ENCODE results near the gene KRTAP4-3.

KRTAP4-3 gene

GRCh38 chr17:41186872-41187271, 18.9 kb upstream of the KRTAP4-3 start:
- Histone ChIP-seq H3K9ac (ENCODE audit: low read depth, low read length, poor library complexity) (no peak overlapping the region), H3K4me1 (ENCODE audit: control insufficient read depth in 2 of 2, insufficient read depth in 1 of 2, low read depth in 1 of 2, low read length in 2 of 2) (peaks cover 0 to 2% of the 10 kb centered on the region in 2 donors), H2BK15ac (ENCODE audit: low read length) (no peak overlapping the region), H3K79me1 (ENCODE audit: low read depth, low read length) (no peaks in the 10 kb centered on the region), H3K4me3 (ENCODE audit: low read length in 2 of 2) (no peak overlapping the region), H3K4me2 (ENCODE audit: insufficient read depth, low read length, poor library complexity, severe bottlenecking) (no peak overlapping the region), H3K14ac (ENCODE audit: low read length) (no peak overlapping the region), H2AFZ (ENCODE audit: low read length) (no peak overlapping the region), H2BK12ac (ENCODE audit: low read length) (no peak overlapping the region), H3K27ac (replicated peaks; ENCODE audit: low read length) (no peak overlapping the region), H3K36me3 (replicated peaks in 1 of 2; ENCODE audit: control insufficient read depth in 2 of 2, insufficient read depth in 2 of 2, low read length in 2 of 2) (no peaks in the 10 kb centered on the region), H2AK5ac (ENCODE audit: low read depth, low read length) (no peak overlapping the region), H4K8ac (ENCODE audit: low read depth, low read length) (no peak overlapping the region), H3K18ac (ENCODE audit: low read length) (peak overlapping the region; percentile 52), H3K9me3 (replicated peaks in 1 of 2; ENCODE audit: control insufficient read depth in 2 of 2, insufficient read depth in 1 of 2, low read depth in 1 of 2, low read length in 2 of 2) (no peaks in the 10 kb centered on the region), H2BK120ac (ENCODE audit: low read depth, low read length) (no peak overlapping the region), H3K23ac (ENCODE audit: low read depth, low read length, poor library complexity) (no peak overlapping the region), H4K91ac (ENCODE audit: low read depth, low read length, poor library complexity) (no peak overlapping the region), H2BK5ac (ENCODE audit: low read length) (no peak overlapping the region), H3K4ac (ENCODE audit: low read length) (no peak overlapping the region), H3K27me3 (ENCODE audit: control insufficient read depth in 3 of 3, insufficient read depth in 3 of 3, low read depth in 1 of 3, low read length in 3 of 3) (no peaks in the 10 kb centered on the region)
- WGBS, 2 donors (ENCODE audit: extremely low coverage in 2 of 2, insufficient read length in 2 of 2, insufficient replicate concordance in 1 of 2) = no CpG with 5 or more reads among the region's 2 CpGs
- no peak for DNase-seq (ENCODE audit: low spot score)

GRCh38 chr17:41185001-41185400, 17.0 kb upstream of the KRTAP4-3 start:
- Histone ChIP-seq H3K14ac (ENCODE audit: low read length) (no peak overlapping the region), H3K27me3 (ENCODE audit: control insufficient read depth in 3 of 3, insufficient read depth in 3 of 3, low read depth in 1 of 3, low read length in 3 of 3) (no peaks in the 10 kb centered on the region), H3K4me2 (ENCODE audit: insufficient read depth, low read length, poor library complexity, severe bottlenecking) (no peak overlapping the region), H4K91ac (ENCODE audit: low read depth, low read length, poor library complexity) (no peak overlapping the region), H2BK15ac (ENCODE audit: low read length) (no peak overlapping the region), H2BK12ac (ENCODE audit: low read length) (no peak overlapping the region), H2BK5ac (ENCODE audit: low read length) (no peak overlapping the region), H2AFZ (ENCODE audit: low read length) (no peak overlapping the region), H3K79me1 (ENCODE audit: low read depth, low read length) (no peaks in the 10 kb centered on the region), H3K36me3 (replicated peaks in 1 of 2; ENCODE audit: control insufficient read depth in 2 of 2, insufficient read depth in 2 of 2, low read length in 2 of 2) (no peaks in the 10 kb centered on the region), H3K27ac (replicated peaks; ENCODE audit: low read length) (no peak overlapping the region), H3K23ac (ENCODE audit: low read depth, low read length, poor library complexity) (no peak overlapping the region), H3K9me3 (replicated peaks in 1 of 2; ENCODE audit: control insufficient read depth in 2 of 2, insufficient read depth in 1 of 2, low read depth in 1 of 2, low read length in 2 of 2) (no peaks in the 10 kb centered on the region), H2AK5ac (ENCODE audit: low read depth, low read length) (no peak overlapping the region), H3K9ac (ENCODE audit: low read depth, low read length, poor library complexity) (no peak overlapping the region), H3K18ac (ENCODE audit: low read length) (no peak overlapping the region), H3K4me3 (ENCODE audit: low read length in 2 of 2) (no peak overlapping the region), H4K8ac (ENCODE audit: low read depth, low read length) (no peak overlapping the region), H3K4me1 (ENCODE audit: control insufficient read depth in 2 of 2, insufficient read depth in 1 of 2, low read depth in 1 of 2, low read length in 2 of 2) (peaks cover 0 to 2% of the 10 kb centered on the region in 2 donors), H3K4ac (ENCODE audit: low read length) (no peak overlapping the region), H2BK120ac (ENCODE audit: low read depth, low read length) (no peak overlapping the region)
- no peak for DNase-seq (ENCODE audit: low spot score)
- no CpG with 5 or more reads among the region's 1 CpG for WGBS, 2 donors (ENCODE audit: extremely low coverage in 2 of 2, insufficient read length in 2 of 2, insufficient replicate concordance in 1 of 2)

DNA sequence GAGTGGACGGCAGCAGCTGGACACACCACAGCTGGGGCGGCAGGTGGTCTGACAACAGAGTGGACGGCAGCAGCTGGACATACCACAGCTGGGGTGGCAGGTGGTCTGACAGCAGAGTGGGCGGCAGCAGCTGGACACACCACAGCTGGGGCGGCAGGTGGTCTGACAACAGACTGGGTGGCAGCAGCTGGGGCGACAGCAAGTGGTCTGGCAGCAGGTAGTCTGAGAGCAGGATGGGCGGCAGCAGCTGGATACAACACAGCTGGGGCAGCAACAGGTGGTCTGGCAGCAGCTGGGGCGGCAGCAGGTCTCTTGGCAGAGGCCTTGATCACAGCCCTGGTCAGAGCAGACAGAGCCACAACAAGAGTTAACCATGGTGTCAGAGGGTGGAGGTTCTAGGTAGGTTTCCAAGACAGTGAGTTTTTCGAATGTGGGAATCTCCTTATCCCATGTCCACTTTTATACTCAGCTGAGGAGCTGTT, 16.5 kb upstream of the KRTAP4-3 start, which contains the start of gene KRTAP4-1:
TSS of gene KRTAP4-1 (minus strand) at position 432 of the 482 bp plus-strand sequence. CDS start at position 375, 57 bp downstream.
- DNase-seq (ENCODE audit: low spot score) = no peak
- H4K8ac ChIP-seq (ENCODE audit: low read depth, low read length) = no peak within 1 kb of the TSS
- H3K23ac ChIP-seq (ENCODE audit: low read depth, low read length, poor library complexity) = no peak within 1 kb of the TSS
- no peaks in the 10 kb centered on the region for H3K9me3 ChIP-seq (replicated peaks in 1 of 2; ENCODE audit: control insufficient read depth in 2 of 2, insufficient read depth in 1 of 2, low read depth in 1 of 2, low read length in 2 of 2)
- H2BK15ac ChIP-seq (ENCODE audit: low read length) = no peak within 1 kb of the TSS
- H2BK5ac ChIP-seq (ENCODE audit: low read length) = no peak within 1 kb of the TSS
- no peak within 1 kb of the TSS for H3K4me3 ChIP-seq (ENCODE audit: low read length in 2 of 2)
- H3K9ac ChIP-seq (ENCODE audit: low read depth, low read length, poor library complexity) = peak within 1 kb of the TSS; percentile 30
- no peak within 1 kb of the TSS for H3K4ac ChIP-seq (ENCODE audit: low read length)
- no peak within 1 kb of the TSS for H2AFZ ChIP-seq (ENCODE audit: low read length)
- no peak within 1 kb of the TSS for H3K27ac ChIP-seq (replicated peaks; ENCODE audit: low read length)
- H3K14ac ChIP-seq (ENCODE audit: low read length) = no peak within 1 kb of the TSS
- no CpG with 5 or more reads among the region's 9 CpGs for WGBS, 2 donors (ENCODE audit: extremely low coverage in 2 of 2, insufficient read length in 2 of 2, insufficient replicate concordance in 1 of 2)
- no peak within 1 kb of the TSS for H2AK5ac ChIP-seq (ENCODE audit: low read depth, low read length)
- H3K36me3 ChIP-seq (replicated peaks in 1 of 2; ENCODE audit: control insufficient read depth in 2 of 2, insufficient read depth in 2 of 2, low read length in 2 of 2) = no peaks in the 10 kb centered on the region
- no peak within 1 kb of the TSS for H2BK12ac ChIP-seq (ENCODE audit: low read length)
- no peak within 1 kb of the TSS for H2BK120ac ChIP-seq (ENCODE audit: low read depth, low read length)
- H4K91ac ChIP-seq (ENCODE audit: low read depth, low read length, poor library complexity) = no peak within 1 kb of the TSS
- no peak within 1 kb of the TSS for H3K4me2 ChIP-seq (ENCODE audit: insufficient read depth, low read length, poor library complexity, severe bottlenecking)
- H3K4me1 ChIP-seq (ENCODE audit: control insufficient read depth in 2 of 2, insufficient read depth in 1 of 2, low read depth in 1 of 2, low read length in 2 of 2) = peaks cover 0 to 2% of the 10 kb centered on the region in 2 donors
- H3K27me3 ChIP-seq (ENCODE audit: control insufficient read depth in 3 of 3, insufficient read depth in 3 of 3, low read depth in 1 of 3, low read length in 3 of 3) = no peaks in the 10 kb centered on the region
- H3K18ac ChIP-seq (ENCODE audit: low read length) = peak within 1 kb of the TSS; percentile 21
- no peaks in the 10 kb centered on the region for H3K79me1 ChIP-seq (ENCODE audit: low read depth, low read length)

GRCh38 chr17:41178843-41179616, 11.0 kb upstream of the KRTAP4-3 start:
- Histone ChIP-seq H3K23ac (ENCODE audit: low read depth, low read length, poor library complexity) (no peak overlapping the region), H3K18ac (ENCODE audit: low read length) (no peak overlapping the region), H2AK5ac (ENCODE audit: low read depth, low read length) (no peak overlapping the region), H3K14ac (ENCODE audit: low read length) (no peak overlapping the region), H3K9me3 (replicated peaks in 1 of 2; ENCODE audit: control insufficient read depth in 2 of 2, insufficient read depth in 1 of 2, low read depth in 1 of 2, low read length in 2 of 2) (no peaks in the 10 kb centered on the region), H3K36me3 (replicated peaks in 1 of 2; ENCODE audit: control insufficient read depth in 2 of 2, insufficient read depth in 2 of 2, low read length in 2 of 2) (no peaks in the 10 kb centered on the region), H3K4me3 (ENCODE audit: low read length in 2 of 2) (no peak overlapping the region), H2BK15ac (ENCODE audit: low read length) (no peak overlapping the region), H3K9ac (ENCODE audit: low read depth, low read length, poor library complexity) (no peak overlapping the region), H4K8ac (ENCODE audit: low read depth, low read length) (no peak overlapping the region), H2BK5ac (ENCODE audit: low read length) (no peak overlapping the region), H3K27me3 (ENCODE audit: control insufficient read depth in 3 of 3, insufficient read depth in 3 of 3, low read depth in 1 of 3, low read length in 3 of 3) (peaks cover 0 to 10% (median 0%) of the 10 kb centered on the region in 3 experiments), H3K79me1 (ENCODE audit: low read depth, low read length) (no peaks in the 10 kb centered on the region), H4K91ac (ENCODE audit: low read depth, low read length, poor library complexity) (no peak overlapping the region), H2AFZ (ENCODE audit: low read length) (no peak overlapping the region), H3K4me1 (ENCODE audit: control insufficient read depth in 2 of 2, insufficient read depth in 1 of 2, low read depth in 1 of 2, low read length in 2 of 2) (no peaks in the 10 kb centered on the region), H2BK120ac (ENCODE audit: low read depth, low read length) (no peak overlapping the region), H3K27ac (replicated peaks; ENCODE audit: low read length) (no peak overlapping the region), H2BK12ac (ENCODE audit: low read length) (no peak overlapping the region), H3K4ac (ENCODE audit: low read length) (no peak overlapping the region), H3K4me2 (ENCODE audit: insufficient read depth, low read length, poor library complexity, severe bottlenecking) (no peak overlapping the region)
- no peak for DNase-seq (ENCODE audit: low spot score)
- WGBS, 2 donors (ENCODE audit: extremely low coverage in 2 of 2, insufficient read length in 2 of 2, insufficient replicate concordance in 1 of 2) = no CpG with 5 or more reads among the region's 1 CpG

Data from neuronal stem cell (in vitro differentiated cells).